Activated CD8-positive, alpha-beta memory T cell treated with anti-CD3 and anti-CD28 coated beads, Interleukin-2, amount 50 U/mL, for 24 hours (primary cell): ENCODE measurements around the gene LRRN4CL.
"Not testable (repeated sequence)": the region's sequence is repeated elsewhere in the genome, so short reads cannot be mapped to it uniquely, and the experiment has no call there.

ENCODE experiments used
- DNase-seq: peaks from one replicate; pipeline ENCODE4 v3.0.0-alpha.2; 2020; ENCODE audit errors: extremely low read depth

The LRRN4CL gene

GRCh38 chr11:62689421-62690183 is at the start of gene LRRN4CL:
Gene LRRN4CL (minus strand): TSS chr11:62689530. CDS start chr11:62688508, 1,022 bp downstream.
- DNase-seq, result no peak

DNA sequence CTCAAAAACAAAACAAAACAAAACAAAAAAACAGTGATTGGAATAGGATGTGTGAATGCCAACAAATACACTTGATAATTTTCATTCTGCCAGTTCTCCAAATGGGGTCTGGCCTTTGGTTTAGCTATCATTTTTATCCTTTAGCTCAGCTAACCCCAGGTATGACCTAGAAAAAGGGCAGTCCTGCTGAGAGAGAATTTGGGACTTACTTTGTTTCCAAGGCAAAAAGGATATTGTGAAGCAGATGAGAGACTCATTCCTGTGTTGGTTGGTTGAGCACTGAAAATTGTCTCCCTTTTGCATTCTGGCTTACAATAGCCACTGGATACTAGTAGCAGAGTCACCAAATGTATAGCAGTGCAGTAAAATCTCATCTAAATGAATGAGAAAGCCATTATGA is 47.9 kb upstream of the LRRN4CL start:
- no peak for DNase-seq

DNA sequence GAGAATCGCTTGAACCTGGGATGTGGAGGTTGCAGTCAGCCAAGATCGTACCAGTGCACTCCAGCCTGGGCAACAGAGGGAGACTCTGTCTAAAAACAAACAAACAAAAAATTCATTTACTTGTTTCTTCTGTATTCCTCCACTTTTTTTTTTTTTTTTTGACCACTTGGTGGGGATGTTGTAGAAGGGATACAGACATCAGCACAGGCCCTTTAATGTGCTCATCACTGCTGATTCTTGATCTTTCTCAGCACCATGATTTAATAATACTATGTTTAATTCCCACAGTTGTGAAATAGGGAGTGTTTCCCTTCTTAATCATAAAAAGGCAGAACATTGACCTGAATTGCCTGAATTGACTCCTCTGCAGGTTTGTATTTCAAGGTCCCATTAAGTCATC is 43.5 kb upstream of the LRRN4CL start:
- DNase-seq, result no peak

- not testable (repeated sequence) for DNase-seq
These were observed 40.7 kb upstream of the LRRN4CL start for GRCh38 chr11:62730076-62730475.

DNA sequence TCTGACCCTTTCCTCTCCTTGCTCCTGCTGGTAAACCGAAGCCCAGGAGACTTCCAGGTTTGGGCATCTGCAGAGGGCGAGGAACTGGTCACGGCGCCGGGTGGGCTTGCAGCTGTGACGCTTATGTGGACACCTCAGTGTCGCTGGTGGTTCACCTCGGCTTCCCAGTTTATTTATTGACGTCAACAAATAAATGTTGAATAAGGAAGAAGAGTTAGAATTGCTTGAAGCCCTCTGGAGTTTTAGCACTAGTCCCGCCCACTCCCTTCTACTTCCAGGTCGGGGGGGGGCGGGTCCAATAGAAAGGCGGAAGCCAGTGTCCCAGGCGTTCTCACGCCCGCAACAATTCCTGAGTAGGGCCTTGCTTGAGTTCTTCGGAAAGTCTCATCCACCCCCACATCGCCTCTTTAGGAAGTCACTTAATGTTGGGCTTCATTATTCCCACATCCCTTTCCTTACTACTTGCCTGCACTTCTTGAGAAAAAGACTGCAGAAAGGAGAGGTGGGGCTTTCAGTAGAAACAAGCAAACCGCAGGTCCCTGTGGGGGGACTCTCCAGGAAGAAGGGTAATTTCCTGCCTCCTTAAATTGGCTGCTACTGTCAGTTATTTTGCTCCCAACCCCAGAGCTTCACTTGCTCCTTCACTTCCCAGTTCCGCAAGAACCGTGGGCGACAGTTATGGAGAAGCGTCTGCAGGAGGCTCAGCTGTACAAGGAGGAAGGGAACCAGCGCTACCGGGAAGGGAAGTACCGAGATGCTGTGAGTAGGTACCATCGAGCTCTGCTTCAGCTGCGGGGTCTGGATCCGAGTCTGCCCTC is 39.0 kb upstream of the LRRN4CL start, which contains the start of gene TTC9C:
TTC9C (plus strand) TSS at position 316 of the 818 bp plus-strand sequence; CDS start at position 679, 363 bp downstream.
- DNase-seq, result peak; percentile 68

DNA sequence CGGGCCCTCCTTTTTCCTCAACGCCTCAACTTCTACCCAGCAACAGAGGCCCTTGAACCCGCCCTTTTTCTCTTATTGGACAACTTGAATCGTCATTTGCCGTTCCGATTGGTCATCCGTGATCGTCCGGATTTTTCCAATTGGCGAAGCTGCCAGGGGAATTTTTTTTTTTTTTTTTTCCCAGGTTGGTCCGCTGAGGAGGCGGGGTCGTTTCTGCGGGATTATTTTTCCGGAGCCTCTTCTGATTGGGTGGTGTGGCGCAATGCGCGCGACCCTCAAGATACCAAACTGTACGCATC is 38.5 kb upstream of the LRRN4CL start:
- peak; percentile 59 for DNase-seq

GRCh38 chr11:62727165-62727871 is 38.0 kb upstream of the LRRN4CL start, which contains the start of gene HNRNPUL2:
Gene HNRNPUL2 (minus strand): TSS chr11:62727457. CDS start chr11:62727156, 301 bp downstream.
- peak; percentile 96 for DNase-seq

GRCh38 chr11:62726915-62727164 is 37.5 kb upstream of the LRRN4CL start:
- DNase-seq, result no peak

- DNase-seq, result no peak
These were observed 37.0 kb upstream of the LRRN4CL start for GRCh38 chr11:62726156-62726914.

- DNase-seq, result no peak
These were observed 36.3 kb upstream of the LRRN4CL start for GRCh38 chr11:62725646-62726045.

DNA sequence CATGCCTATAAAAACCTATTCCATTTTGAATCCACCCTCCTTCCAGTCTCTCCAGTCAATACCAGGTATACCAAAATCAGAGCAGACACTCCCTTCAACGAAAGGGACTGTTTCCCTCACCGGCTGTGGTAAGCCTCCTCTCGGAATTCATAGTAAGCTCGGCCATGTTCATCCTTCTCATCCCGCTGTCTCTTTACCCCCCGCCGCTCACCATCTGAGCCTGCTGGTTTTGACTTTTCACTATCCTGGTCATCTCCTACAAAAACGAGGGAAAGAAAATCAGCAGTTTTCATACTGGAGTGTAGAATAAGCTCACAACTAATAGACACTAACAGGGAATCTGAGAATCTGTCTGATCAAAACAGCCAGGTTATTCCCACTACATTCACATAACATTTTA is 34.8 kb upstream of the LRRN4CL start:
- DNase-seq, result no peak

GRCh38 chr11:62721994-62722393 is 32.7 kb upstream of the LRRN4CL start:
- no peak for DNase-seq

DNA sequence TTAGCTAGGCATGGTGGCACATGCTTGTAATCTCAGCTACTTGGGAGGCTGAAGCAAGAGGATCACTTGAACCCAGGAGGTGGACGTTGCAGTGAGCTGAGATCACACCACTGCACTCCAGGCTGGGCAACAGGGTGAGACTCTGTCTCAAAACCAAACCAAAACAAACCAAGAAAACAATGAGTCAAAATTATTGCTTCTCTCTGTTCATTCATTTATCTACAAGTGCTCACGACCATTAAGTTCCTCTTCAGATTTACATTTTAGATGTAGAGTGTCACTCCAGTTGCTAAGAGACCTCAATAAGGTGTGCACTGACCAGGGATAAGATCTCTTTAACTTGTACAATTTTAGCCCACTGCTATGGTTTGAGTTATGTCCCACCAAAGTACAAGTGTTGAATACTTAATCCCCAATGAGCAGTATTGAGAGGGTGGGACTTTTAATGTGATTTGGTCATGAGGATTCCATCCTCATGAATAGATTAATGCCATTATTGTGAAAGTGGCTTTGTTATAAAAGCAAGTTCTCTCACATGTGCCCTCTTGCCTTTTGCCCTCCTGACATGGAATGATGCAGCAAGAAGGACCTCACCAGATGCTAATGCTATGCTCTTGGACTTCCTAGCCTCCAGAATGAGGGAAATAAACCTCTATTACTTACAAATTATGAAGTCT is 30.1 kb upstream of the LRRN4CL start:
- no peak for DNase-seq

DNA sequence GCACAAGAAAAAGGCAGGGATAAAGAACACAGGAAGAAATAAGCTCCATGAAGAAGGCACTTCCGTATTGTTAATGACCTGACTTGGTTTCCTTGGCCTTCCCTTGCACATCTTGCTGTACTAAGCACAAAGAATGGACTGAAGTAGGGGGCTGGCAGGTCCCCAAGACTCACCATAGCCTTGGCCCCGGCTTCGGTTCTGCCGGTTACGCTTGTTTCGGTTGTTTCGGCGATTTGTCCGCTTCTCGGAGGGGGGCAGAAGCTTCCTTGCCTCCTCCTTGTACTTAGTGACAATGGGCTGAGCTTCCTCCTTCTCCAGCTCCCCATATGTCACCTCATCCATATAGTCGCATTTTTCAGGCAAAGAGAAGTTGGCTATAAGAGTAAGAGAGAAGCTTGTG is 27.5 kb upstream of the LRRN4CL start:
- no peak for DNase-seq

- no peak for DNase-seq
These were observed 26.9 kb upstream of the LRRN4CL start for GRCh38 chr11:62716206-62716605.

GRCh38 chr11:62715150-62716130 is 26.1 kb upstream of the LRRN4CL start:
- no peak for DNase-seq

DNA sequence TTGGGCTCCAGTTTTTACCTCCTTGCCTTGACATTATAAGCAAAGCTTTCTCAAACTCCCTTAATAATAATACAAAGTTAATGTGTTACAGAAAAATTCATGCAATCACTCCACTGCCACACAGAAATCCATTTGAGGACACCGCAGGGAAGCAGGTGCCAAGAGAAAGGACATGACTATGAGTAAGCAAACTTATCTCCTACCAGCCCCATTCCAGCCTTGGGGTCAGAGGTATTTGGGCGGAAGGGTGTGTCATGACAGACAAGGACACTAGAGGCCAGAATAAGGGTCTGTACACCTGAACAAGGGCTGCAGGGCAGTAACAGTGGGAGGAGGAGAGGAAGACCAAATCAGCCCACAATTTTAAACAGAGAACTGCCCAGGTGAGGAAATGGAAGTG is 24.0 kb upstream of the LRRN4CL start:
- DNase-seq, result no peak

GRCh38 chr11:62712861-62713260 is 23.5 kb upstream of the LRRN4CL start:
- DNase-seq, result no peak

DNA sequence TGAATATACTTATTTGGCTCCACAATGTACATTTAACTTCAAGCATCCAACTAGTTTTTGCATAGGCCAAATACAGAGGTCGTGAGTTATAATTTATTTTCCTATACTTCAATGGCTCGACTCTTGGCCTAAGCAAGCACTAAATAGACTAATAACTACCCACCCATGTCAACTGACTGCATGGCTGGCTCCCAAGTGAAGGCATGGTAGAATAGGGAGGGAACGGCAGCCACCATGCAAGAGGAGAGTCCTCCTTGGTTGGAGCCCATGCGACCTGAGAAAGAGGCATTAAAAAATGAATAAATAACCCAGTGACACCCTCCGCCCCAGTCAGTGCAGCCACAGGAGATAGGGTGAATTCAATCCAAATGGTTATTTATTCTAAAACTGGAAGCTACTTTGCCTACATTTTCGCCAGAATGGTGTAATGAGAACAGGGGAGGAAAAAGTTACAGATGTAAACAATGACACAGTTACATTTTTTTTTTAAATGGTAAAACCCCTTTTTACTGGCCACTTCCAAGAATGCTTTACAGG is 23.0 kb upstream of the LRRN4CL start:
- DNase-seq, result no peak

GRCh38 chr11:62710001-62710345 is 20.6 kb upstream of the LRRN4CL start:
- DNase-seq, result no peak
